Gastrocnemius medialis (tissue), 4 donors: ENCODE measurements around the gene ADARB2.

ENCODE experiments used
- POLR2A ChIP-seq, 2 donors: fragments of 450-650 bp; IDR thresholded peaks; one replicate each; pipeline ENCODE4 v1.6.1; 2017; ENCODE audit warnings: antibody characterized with exemption in 2 of 2, mild to moderate bottlenecking in 2 of 2, moderate library complexity in 2 of 2
- TF ChIP-seq, protein P1 (sequence below), 5 experiments: fragments of 450-650 bp in 3 of 5; fragments of 200-600 bp in 2 of 5; sonication (generic) in 2 of 5; IDR thresholded peaks in 4 of 5; conservative IDR thresholded peaks in 1 of 5; 1 replicate in 4 of 5; 2 replicates in 1 of 5; pipeline ENCODE4 v1.5.1; 2016 to 2019; ENCODE audit warnings: antibody characterized with exemption in 5 of 5, mild to moderate bottlenecking in 3 of 5, moderate library complexity in 3 of 5

- TF ChIP-seq, protein P1, sequence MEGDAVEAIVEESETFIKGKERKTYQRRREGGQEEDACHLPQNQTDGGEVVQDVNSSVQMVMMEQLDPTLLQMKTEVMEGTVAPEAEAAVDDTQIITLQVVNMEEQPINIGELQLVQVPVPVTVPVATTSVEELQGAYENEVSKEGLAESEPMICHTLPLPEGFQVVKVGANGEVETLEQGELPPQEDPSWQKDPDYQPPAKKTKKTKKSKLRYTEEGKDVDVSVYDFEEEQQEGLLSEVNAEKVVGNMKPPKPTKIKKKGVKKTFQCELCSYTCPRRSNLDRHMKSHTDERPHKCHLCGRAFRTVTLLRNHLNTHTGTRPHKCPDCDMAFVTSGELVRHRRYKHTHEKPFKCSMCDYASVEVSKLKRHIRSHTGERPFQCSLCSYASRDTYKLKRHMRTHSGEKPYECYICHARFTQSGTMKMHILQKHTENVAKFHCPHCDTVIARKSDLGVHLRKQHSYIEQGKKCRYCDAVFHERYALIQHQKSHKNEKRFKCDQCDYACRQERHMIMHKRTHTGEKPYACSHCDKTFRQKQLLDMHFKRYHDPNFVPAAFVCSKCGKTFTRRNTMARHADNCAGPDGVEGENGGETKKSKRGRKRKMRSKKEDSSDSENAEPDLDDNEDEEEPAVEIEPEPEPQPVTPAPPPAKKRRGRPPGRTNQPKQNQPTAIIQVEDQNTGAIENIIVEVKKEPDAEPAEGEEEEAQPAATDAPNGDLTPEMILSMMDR (IDR thresholded peaks at IDR 0.05 in 4 of 5, conservative IDR thresholded peaks at IDR 0.05 in 1 of 5): no peak
- TF ChIP-seq POLR2A (IDR thresholded peaks at IDR 0.05): no peak
Measured at GRCh38 chr10:1229574-1229973, 507.8 kb downstream of the ADARB2 start.
